K562 (cell line): ENCODE measurements around the gene RPL18A. TPM values are rescaled to one million over a fixed set of nuclear protein-coding genes. Genes with fewer than 3 reads are reported as not detected.

Experiments used
- FOXA3 ChIP-seq, 2 experiments: fragments of 450-650 bp in 1 of 2; sonication (generic) in 1 of 2; formaldehyde crosslinking; IDR thresholded peaks in 1 of 2; conservative IDR thresholded peaks in 1 of 2; 2 replicates each; pipeline versions ENCODE4 v1.4.0 to v1.8.0; 2020 to 2022; ENCODE audit warnings: mild to moderate bottlenecking in 2 of 2, missing genetic modification reagents in 1 of 2
- NFIC ChIP-seq: fragments of 450-650 bp; IDR thresholded peaks from 2 replicates; pipeline ENCODE4 v1.6.1; 2017; ENCODE audit warnings: mild to moderate bottlenecking, inconsistent platforms
- NFRKB ChIP-seq: fragments of 450-650 bp; IDR thresholded peaks from 2 replicates; pipeline ENCODE4 v1.6.1; 2016; ENCODE audit warnings: low read depth
- POLR2A ChIP-seq: fragments of 450-650 bp; conservative IDR thresholded peaks from 2 replicates; pipeline ENCODE4 v1.6.1; 2016
- POLR2G ChIP-seq: fragments of 200-400 bp; formaldehyde crosslinking; IDR thresholded peaks from 2 replicates; pipeline ENCODE4 v1.6.1; 2017; ENCODE audit warnings: low read depth, mild to moderate bottlenecking, antibody characterized with exemption, low read length, moderate library complexity
- PRPF4 ChIP-seq: fragments of 200-400 bp; formaldehyde crosslinking; IDR thresholded peaks from one replicate; pipeline ENCODE4 v1.6.1; 2017; ENCODE audit warnings: low read length, low read depth, mild to moderate bottlenecking; ENCODE audit not compliant: insufficient read depth, poor library complexity, severe bottlenecking
- RBFOX2 ChIP-seq: fragments of 200-400 bp; formaldehyde crosslinking; IDR thresholded peaks from 2 replicates; pipeline ENCODE4 v1.6.1; 2017; ENCODE audit warnings: low read depth, mild to moderate bottlenecking, low read length, moderate library complexity
- RBM22 ChIP-seq: fragments of 200-400 bp; formaldehyde crosslinking; IDR thresholded peaks from 2 replicates; pipeline ENCODE4 v1.6.1; 2018; ENCODE audit warnings: low read length, low read depth; ENCODE audit not compliant: poor library complexity, severe bottlenecking
- SNRNP70 ChIP-seq: fragments of 200-400 bp; formaldehyde crosslinking; optimal IDR thresholded peaks from 2 replicates; pipeline ENCODE3; 2017; ENCODE audit warnings: low read depth, low read length
- SUPT5H ChIP-seq: fragments of 450-650 bp; IDR thresholded peaks from 2 replicates; pipeline ENCODE4 v1.6.1; 2016
- polyA plus RNA-seq, 8 experiments: library from polyadenylated mRNA; depleted of rRNA in 4 of 8; stranded (reverse) in 5 of 8; unstranded in 3 of 8; fragments of >200 nt; fragmentation: Nextera tagmentation in 2 of 8; fragmentation: Illumina TruSeq in 1 of 8; extraction: Ambion mirVana in 2 of 8; extraction: Trizol in 1 of 8; gene quantifications; 2 replicates each; pipeline versions ENCODE4 v1.2.1 to v1.2.3, GENCODE V29; 2011 to 2014; ENCODE audit warnings: inconsistent platforms in 1 of 8, missing spikeins in 1 of 8
- total RNA-seq, 7 experiments: library from RNA; depleted of rRNA in 6 of 7; stranded (reverse); fragments of >200 nt in 6 of 7; fragmentation: Illumina TruSeq in 2 of 7; extraction: Trizol in 2 of 7; gene quantifications; 2 replicates each; pipeline versions ENCODE4 v1.2.1 to v1.2.3, GENCODE V29; 2011 to 2021; ENCODE audit warnings: low replicate concordance in 1 of 7
- TF ChIP-seq, protein P1 (sequence below): sonication (generic); formaldehyde crosslinking; IDR thresholded peaks from 2 replicates; pipeline ENCODE4 v1.8.0; 2023; ENCODE audit warnings: mild to moderate bottlenecking, missing genetic modification reagents
- TF ChIP-seq, protein P2 (sequence below): fragments of 450-650 bp; IDR thresholded peaks from 2 replicates; pipeline ENCODE4 v1.6.1; 2017; ENCODE audit warnings: antibody characterized with exemption, mild to moderate bottlenecking
- TF ChIP-seq, protein P3 (sequence below), 2 experiments: fragments of 450-650 bp in 1 of 2; IDR thresholded peaks; 2 replicates each; pipeline ENCODE4 v1.6.1; 2011 to 2017; ENCODE audit warnings: low read depth in 2 of 2, antibody characterized with exemption in 1 of 2, borderline replicate concordance in 1 of 2, low read length in 1 of 2, mild to moderate bottlenecking in 1 of 2, mixed read lengths in 1 of 2; ENCODE audit not compliant: control insufficient read depth in 1 of 2

RPL18A gene
- total and polyA plus RNA-seq, 9 of the 15 experiments (the other 6 are each of a cell fraction or from before 2014, with no cell fraction given), result 626 to 2,882 (median 1,895) TPM

DNA sequence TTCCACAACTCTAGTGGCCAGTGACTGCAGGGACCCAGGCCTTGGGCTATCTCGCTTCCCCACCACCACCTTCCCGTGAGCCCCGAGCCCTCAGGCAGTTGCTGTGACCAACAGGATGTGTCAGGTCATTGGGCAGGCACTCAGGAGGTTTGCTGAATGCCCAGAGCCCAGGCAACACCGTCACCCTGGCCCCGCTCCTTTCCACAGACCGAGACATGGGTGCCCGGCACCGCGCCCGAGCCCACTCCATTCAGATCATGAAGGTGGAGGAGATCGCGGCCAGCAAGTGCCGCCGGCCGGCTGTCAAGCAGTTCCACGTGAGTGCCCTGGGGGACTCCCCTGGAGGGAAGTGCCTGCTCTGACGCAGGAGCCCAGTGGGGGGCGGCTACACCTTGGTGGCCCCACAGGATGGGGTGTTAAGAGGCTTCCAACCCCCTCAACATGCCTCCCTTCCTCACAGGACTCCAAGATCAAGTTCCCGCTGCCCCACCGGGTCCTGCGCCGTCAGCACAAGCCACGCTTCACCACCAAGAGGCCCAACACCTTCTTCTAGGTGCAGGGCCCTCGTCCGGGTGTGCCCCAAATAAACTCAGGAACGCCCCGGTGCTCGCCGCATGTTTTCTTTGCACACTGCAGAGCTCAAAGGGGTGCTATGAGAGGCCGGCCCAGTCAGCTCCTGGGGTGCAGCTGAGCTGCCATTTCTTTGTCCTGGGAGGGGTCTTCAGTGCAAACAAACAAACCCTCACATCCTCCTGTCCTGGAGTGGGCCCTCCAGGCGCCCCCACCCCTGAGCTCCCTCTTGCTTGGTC, 3.2 kb downstream of the RPL18A start (continued):
- TF ChIP-seq, protein P1, sequence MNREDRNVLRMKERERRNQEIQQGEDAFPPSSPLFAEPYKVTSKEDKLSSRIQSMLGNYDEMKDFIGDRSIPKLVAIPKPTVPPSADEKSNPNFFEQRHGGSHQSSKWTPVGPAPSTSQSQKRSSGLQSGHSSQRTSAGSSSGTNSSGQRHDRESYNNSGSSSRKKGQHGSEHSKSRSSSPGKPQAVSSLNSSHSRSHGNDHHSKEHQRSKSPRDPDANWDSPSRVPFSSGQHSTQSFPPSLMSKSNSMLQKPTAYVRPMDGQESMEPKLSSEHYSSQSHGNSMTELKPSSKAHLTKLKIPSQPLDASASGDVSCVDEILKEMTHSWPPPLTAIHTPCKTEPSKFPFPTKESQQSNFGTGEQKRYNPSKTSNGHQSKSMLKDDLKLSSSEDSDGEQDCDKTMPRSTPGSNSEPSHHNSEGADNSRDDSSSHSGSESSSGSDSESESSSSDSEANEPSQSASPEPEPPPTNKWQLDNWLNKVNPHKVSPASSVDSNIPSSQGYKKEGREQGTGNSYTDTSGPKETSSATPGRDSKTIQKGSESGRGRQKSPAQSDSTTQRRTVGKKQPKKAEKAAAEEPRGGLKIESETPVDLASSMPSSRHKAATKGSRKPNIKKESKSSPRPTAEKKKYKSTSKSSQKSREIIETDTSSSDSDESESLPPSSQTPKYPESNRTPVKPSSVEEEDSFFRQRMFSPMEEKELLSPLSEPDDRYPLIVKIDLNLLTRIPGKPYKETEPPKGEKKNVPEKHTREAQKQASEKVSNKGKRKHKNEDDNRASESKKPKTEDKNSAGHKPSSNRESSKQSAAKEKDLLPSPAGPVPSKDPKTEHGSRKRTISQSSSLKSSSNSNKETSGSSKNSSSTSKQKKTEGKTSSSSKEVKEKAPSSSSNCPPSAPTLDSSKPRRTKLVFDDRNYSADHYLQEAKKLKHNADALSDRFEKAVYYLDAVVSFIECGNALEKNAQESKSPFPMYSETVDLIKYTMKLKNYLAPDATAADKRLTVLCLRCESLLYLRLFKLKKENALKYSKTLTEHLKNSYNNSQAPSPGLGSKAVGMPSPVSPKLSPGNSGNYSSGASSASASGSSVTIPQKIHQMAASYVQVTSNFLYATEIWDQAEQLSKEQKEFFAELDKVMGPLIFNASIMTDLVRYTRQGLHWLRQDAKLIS (CRISPR knock-in tag), result 0 out of 2 replicates have a peak, but pooled peaks have one; percentile 38
- TF ChIP-seq RBM22 (peak; percentile 79), POLR2A (peak; percentile 11), RBFOX2 (peak; percentile 80), FOXA3 (CRISPR knock-in tag; conservative IDR thresholded peaks at IDR 0.05 in 1 of 2, IDR thresholded peaks at IDR 0.05 in 1 of 2) (peak in 1 of 2 experiments; percentile 11; a peak in 1 of 4 replicates), PRPF4 (peak; percentile 74), NFIC (0 out of 2 replicates have a peak, but pooled peaks have one; percentile 2), SNRNP70 (peak; percentile 16), NFRKB (no peak), POLR2G (peak; percentile 75), SUPT5H (peak; percentile 37; the same call in 1 of the 2 replicates)
- TF ChIP-seq, protein P2, sequence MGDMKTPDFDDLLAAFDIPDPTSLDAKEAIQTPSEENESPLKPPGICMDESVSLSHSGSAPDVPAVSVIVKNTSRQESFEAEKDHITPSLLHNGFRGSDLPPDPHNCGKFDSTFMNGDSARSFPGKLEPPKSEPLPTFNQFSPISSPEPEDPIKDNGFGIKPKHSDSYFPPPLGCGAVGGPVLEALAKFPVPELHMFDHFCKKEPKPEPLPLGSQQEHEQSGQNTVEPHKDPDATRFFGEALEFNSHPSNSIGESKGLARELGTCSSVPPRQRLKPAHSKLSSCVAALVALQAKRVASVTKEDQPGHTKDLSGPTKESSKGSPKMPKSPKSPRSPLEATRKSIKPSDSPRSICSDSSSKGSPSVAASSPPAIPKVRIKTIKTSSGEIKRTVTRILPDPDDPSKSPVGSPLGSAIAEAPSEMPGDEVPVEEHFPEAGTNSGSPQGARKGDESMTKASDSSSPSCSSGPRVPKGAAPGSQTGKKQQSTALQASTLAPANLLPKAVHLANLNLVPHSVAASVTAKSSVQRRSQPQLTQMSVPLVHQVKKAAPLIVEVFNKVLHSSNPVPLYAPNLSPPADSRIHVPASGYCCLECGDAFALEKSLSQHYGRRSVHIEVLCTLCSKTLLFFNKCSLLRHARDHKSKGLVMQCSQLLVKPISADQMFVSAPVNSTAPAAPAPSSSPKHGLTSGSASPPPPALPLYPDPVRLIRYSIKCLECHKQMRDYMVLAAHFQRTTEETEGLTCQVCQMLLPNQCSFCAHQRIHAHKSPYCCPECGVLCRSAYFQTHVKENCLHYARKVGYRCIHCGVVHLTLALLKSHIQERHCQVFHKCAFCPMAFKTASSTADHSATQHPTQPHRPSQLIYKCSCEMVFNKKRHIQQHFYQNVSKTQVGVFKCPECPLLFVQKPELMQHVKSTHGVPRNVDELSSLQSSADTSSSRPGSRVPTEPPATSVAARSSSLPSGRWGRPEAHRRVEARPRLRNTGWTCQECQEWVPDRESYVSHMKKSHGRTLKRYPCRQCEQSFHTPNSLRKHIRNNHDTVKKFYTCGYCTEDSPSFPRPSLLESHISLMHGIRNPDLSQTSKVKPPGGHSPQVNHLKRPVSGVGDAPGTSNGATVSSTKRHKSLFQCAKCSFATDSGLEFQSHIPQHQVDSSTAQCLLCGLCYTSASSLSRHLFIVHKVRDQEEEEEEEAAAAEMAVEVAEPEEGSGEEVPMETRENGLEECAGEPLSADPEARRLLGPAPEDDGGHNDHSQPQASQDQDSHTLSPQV, result no peak
- TF ChIP-seq, protein P3, sequence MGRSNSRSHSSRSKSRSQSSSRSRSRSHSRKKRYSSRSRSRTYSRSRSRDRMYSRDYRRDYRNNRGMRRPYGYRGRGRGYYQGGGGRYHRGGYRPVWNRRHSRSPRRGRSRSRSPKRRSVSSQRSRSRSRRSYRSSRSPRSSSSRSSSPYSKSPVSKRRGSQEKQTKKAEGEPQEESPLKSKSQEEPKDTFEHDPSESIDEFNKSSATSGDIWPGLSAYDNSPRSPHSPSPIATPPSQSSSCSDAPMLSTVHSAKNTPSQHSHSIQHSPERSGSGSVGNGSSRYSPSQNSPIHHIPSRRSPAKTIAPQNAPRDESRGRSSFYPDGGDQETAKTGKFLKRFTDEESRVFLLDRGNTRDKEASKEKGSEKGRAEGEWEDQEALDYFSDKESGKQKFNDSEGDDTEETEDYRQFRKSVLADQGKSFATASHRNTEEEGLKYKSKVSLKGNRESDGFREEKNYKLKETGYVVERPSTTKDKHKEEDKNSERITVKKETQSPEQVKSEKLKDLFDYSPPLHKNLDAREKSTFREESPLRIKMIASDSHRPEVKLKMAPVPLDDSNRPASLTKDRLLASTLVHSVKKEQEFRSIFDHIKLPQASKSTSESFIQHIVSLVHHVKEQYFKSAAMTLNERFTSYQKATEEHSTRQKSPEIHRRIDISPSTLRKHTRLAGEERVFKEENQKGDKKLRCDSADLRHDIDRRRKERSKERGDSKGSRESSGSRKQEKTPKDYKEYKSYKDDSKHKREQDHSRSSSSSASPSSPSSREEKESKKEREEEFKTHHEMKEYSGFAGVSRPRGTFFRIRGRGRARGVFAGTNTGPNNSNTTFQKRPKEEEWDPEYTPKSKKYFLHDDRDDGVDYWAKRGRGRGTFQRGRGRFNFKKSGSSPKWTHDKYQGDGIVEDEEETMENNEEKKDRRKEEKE (IDR thresholded peaks at IDR 0.05; ENCODE audit: borderline replicate concordance in 1 of 2, control insufficient read depth in 1 of 2, low read depth in 2 of 2, low read length in 1 of 2), result no peak
